ENCODE data around the gene HHAT. TPM values are rescaled to one million over a fixed set of nuclear protein-coding genes. Genes with fewer than 3 reads are reported as not detected.
"Not testable (repeated sequence)": the region's sequence is repeated elsewhere in the genome, so short reads cannot be mapped to it uniquely, and the experiment has no call there.

HHAT gene
- total RNA-seq, 1 donor from 2014 or later: 1.0 TPM

- no peak for DNase-seq (ENCODE audit: low read depth in 2 of 2)
These were observed 67.8 kb downstream of the HHAT start for GRCh38 chr1:210396541-210396940.

- DNase-seq (ENCODE audit: low read depth in 2 of 2): no peak
These were observed 68.5 kb downstream of the HHAT start for GRCh38 chr1:210397252-210397651.

- DNase-seq (ENCODE audit: low read depth in 2 of 2): no peak
These were observed 69.0 kb downstream of the HHAT start for GRCh38 chr1:210397681-210398080.

GRCh38 chr1:210398466-210398865, 69.8 kb downstream of the HHAT start:
- no peak for DNase-seq (ENCODE audit: low read depth in 2 of 2)

GRCh38 chr1:210400043-210400840, 71.5 kb downstream of the HHAT start:
- DNase-seq (ENCODE audit: low read depth in 2 of 2): peak; percentile 14 to 57

- DNase-seq (ENCODE audit: low read depth in 2 of 2): no peak
These were observed 73.9 kb downstream of the HHAT start for GRCh38 chr1:210402560-210402959.

- no peak for DNase-seq (ENCODE audit: low read depth in 2 of 2)
These were observed 76.6 kb downstream of the HHAT start for GRCh38 chr1:210405316-210405715.

- DNase-seq (ENCODE audit: low read depth in 2 of 2): not testable (repeated sequence)
These were observed 77.6 kb downstream of the HHAT start for GRCh38 chr1:210406341-210406740.

GRCh38 chr1:210407207-210407886, 78.6 kb downstream of the HHAT start:
- DNase-seq (ENCODE audit: low read depth in 2 of 2): peak; percentile 12 to 57

GRCh38 chr1:210407887-210408252, 79.2 kb downstream of the HHAT start:
- no peak for DNase-seq (ENCODE audit: low read depth in 2 of 2)

- no peak for DNase-seq (ENCODE audit: low read depth in 2 of 2)
These were observed 83.5 kb downstream of the HHAT start for GRCh38 chr1:210412240-210412639.

GRCh38 chr1:210413951-210414350, 85.2 kb downstream of the HHAT start:
- DNase-seq (ENCODE audit: low read depth in 2 of 2): no peak

- no peak for DNase-seq (ENCODE audit: low read depth in 2 of 2)
These were observed 87.2 kb downstream of the HHAT start for GRCh38 chr1:210415846-210416448.

GRCh38 chr1:210416681-210417080, 88.0 kb downstream of the HHAT start:
- no peak for DNase-seq (ENCODE audit: low read depth in 2 of 2)

GRCh38 chr1:210417881-210418280, 89.2 kb downstream of the HHAT start:
- no peak for DNase-seq (ENCODE audit: low read depth in 2 of 2)

GRCh38 chr1:210418863-210419650, 90.4 kb downstream of the HHAT start:
- DNase-seq (ENCODE audit: low read depth in 2 of 2): no peak

- not testable (repeated sequence) for DNase-seq (ENCODE audit: low read depth in 2 of 2)
These were observed 98.0 kb downstream of the HHAT start for GRCh38 chr1:210426696-210427095.

- DNase-seq (ENCODE audit: low read depth in 2 of 2): no peak
These were observed 100.0 kb downstream of the HHAT start for GRCh38 chr1:210428696-210429095.

- DNase-seq (ENCODE audit: low read depth in 2 of 2): no peak
These were observed 105.5 kb downstream of the HHAT start for GRCh38 chr1:210434223-210434622.

GRCh38 chr1:210437111-210437510, 108.4 kb downstream of the HHAT start:
- DNase-seq (ENCODE audit: low read depth in 2 of 2): no peak

- DNase-seq (ENCODE audit: low read depth in 2 of 2): no peak
These were observed 109.1 kb downstream of the HHAT start for GRCh38 chr1:210437781-210438180.

Measured in dermis microvascular lymphatic vessel endothelial cell (primary cell).